ENCODE data around the gene PTPA.

DNA sequence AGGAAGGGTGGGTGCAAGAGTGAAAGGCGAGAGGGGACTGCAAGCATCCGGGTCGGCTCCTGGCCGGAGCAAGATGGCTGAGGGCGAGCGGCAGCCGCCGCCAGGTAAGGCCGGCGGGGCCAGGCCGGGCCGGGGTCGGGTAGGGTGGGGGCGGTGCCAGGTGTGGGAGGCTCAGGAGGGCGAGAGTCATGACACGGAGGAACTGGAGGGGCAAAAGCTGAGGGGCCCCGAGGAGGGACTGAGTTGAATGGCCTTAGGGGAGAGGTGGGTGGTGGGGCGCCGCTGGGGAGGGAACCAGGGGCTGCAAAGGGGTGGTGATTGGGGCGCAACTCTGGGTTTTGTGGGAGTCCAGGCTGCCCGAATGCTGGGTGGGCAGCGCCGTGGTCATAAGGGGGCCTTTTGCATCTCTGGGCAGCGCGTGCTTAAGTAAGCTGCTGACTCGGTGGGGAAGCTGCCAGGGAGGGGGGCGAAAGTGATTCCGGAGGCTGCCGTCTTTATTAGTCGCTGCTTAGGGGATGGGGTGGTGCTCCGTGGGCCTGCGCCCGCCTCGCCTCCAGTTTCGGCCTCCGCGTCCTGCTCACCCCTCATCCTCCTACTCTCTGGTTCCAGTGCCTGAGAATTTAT, 425 bp downstream of the PTPA start:
- TF ChIP-seq EZH2phosphoT487 (IDR thresholded peaks at IDR 0.05; ENCODE audit: low read depth): no peak
- TF ChIP-seq, protein P1, sequence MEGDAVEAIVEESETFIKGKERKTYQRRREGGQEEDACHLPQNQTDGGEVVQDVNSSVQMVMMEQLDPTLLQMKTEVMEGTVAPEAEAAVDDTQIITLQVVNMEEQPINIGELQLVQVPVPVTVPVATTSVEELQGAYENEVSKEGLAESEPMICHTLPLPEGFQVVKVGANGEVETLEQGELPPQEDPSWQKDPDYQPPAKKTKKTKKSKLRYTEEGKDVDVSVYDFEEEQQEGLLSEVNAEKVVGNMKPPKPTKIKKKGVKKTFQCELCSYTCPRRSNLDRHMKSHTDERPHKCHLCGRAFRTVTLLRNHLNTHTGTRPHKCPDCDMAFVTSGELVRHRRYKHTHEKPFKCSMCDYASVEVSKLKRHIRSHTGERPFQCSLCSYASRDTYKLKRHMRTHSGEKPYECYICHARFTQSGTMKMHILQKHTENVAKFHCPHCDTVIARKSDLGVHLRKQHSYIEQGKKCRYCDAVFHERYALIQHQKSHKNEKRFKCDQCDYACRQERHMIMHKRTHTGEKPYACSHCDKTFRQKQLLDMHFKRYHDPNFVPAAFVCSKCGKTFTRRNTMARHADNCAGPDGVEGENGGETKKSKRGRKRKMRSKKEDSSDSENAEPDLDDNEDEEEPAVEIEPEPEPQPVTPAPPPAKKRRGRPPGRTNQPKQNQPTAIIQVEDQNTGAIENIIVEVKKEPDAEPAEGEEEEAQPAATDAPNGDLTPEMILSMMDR (IDR thresholded peaks at IDR 0.05; ENCODE audit: low read depth, low read length): no peak
